ENCODE data around the gene ZSCAN22. TPM values are rescaled to one million over a fixed set of nuclear protein-coding genes. Genes with fewer than 3 reads are reported as not detected.
"Not testable (repeated sequence)": the region's sequence is repeated elsewhere in the genome, so short reads cannot be mapped to it uniquely, and the experiment has no call there.

The ZSCAN22 gene
- total RNA-seq, 1 experiment from 2014 or later: 3.6 TPM

DNA sequence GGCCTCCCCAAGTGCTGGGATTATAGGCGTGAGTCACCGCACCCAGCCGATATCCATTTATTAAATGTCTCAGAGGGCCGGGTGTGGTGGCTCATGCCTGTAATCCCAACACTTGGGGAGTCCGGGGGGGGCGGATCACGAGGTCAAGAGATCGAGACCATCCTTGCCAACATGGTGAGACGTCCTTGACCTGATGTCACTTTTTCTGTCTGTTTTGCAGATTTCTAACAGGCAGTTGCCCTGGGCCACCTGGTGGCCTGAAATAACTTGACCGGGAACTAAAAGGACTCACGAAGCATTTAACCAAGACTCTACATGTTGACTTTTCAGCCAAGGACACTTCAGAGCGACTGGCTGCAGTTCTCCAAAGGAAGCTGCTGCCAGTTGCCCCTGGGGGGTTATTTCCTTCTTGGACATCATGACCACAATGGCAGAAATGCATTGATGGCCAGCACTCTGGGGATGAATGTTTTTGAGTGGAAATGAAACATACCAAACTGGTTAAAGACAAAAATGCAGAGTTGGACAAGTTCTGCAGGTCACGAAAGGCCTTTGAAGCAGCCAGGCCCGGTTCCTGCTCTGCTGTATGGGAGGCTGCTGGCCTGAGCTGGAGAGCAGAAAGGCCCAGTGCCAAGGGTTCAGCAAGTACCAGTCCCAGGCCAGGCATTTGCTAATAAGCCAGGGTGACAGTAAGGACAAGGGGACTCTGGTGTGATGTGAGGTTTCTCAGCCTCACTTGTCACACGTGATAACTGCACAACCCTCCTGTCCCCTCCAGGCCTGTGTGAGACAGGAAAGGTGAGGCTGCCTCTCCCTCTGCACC lies 45.7 kb downstream of the ZSCAN22 start:
- no peak for DNase-seq (ENCODE audit: low read depth)

DNA sequence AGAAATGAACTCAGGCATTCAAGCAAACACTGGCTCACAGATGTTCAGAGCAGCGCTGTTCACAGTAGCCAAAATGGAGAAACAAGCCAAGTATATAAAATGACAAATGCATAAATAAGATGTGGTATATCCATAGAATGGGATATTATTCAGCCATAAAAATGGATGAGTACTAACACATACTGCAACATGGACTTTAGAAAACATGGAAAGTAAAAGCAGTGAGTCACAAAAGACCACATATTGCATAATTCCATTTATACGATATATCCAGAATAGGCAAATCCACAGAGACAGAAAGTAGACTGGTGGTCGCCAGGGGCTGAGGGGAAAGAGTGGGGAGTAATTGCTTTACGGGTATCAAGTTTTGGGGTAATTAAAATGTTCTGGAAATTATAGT lies 47.4 kb downstream of the ZSCAN22 start:
- no peak for DNase-seq (ENCODE audit: low read depth)

DNA sequence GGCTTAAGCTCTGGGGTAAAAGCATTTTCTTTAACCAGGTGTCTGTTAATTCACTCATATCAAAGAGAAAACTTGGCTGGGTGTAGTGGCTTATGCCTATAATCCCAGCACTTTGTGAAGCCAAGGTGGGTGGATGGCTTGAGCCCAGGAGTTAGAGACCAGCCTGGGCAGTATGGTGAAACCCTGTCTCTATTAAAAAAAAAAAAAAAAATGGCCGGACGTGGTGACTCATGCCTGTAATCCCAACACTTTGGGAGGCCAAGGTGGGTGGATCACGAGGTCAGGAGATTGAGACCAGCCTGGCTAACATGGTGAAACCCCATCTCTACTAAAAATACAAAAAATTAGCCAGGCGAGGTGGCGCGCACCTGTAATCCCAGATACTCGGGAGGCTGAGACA lies 49.9 kb downstream of the ZSCAN22 start:
- DNase-seq (ENCODE audit: low read depth): not testable (repeated sequence)

DNA sequence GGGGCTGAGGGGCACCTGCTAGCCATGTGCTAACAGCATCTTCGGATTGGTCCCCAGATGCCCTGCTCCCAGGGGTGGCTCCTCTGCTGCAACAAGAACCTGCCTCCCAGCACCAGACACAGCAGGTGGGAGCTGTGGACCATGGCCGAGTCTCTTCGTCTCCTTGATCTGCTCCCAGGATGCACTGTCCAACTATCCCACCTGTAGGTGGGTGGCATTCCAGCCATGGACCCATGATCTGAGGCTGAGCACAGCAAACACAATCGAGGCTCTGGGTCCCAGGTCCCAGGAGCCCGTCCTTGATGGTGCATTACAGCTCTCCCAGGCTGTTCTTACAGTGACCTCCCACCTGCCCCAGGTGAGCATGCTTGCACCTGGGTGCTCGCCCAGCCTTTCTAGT lies 52.5 kb downstream of the ZSCAN22 start:
- DNase-seq (ENCODE audit: low read depth): no peak

DNA sequence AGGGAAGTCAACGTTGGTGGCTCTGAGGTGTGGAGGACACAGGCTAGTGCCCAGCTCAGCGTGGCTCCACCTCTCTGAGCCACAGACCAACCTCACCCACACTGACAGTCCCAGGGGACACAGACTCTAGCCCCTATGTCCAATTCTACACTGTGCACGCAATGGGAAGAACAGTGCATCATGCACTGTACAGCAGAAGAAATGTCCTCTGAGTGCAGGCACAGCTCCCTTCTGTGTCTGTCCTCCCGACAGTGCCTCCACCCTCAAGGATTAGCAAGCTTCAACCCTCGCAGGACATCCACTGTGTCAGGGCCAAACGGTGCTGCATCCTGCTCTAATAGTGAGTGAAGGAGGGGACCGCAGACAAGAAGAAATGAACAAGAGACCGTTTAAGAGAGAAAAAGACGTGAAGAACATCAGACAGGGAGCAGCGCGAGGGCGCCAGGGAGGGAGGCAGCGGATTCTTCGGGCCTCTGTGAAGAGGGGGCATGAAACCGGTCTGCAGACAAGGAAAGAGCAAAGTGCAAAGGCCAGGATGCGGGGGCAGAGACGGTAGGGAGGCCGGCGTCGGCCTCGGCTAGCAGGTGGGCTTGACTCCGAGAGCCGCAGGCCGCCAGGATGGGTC lies 53.4 kb downstream of the ZSCAN22 start:
- DNase-seq (ENCODE audit: low read depth): peak; percentile 21

DNA sequence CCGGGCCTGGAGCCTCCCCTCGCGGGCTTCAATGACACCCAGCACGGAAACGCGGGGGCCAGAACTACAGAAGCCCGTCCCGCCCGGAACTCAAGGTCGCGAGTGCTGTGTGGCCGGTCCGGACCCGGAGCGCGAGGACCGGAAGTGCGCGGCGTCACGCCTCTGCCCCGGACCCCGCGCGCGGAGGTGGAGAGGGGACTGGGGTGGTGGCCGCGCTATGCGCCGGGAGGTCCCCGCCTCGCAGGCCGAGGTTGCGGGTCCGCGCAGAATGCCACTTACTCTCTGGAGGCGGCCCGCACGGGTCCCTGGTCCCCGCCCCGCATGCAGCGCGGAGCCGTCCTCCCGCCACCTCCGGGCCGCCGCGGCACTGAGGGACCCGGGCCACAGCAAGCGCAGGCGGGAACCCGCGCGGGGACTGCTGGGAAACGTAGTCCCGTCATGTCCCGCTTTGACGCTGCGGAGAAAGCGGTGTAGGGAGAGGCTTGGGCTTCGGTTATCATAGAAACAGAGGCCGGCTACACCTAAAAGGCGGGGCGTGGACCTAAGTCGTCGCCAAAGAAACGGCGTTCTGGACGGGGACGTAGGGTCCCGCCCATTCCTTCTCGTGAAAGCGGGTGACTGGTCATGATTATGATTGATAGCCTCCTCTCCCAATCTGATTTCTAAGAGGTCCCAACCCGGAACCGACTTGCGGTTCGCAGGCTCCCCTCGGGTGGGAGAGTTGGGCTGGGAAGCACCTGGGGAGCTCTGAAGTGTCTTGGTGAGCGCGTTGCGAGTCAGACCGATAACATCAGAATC lies 54.1 kb downstream of the ZSCAN22 start, which contains the start of gene ZNF837:
ZNF837 (minus strand) TSS at position 369 of the 798 bp plus-strand sequence. CDS start 11,698 bp downstream, outside the sequence.
- DNase-seq (ENCODE audit: low read depth): peak; percentile 100

DNA sequence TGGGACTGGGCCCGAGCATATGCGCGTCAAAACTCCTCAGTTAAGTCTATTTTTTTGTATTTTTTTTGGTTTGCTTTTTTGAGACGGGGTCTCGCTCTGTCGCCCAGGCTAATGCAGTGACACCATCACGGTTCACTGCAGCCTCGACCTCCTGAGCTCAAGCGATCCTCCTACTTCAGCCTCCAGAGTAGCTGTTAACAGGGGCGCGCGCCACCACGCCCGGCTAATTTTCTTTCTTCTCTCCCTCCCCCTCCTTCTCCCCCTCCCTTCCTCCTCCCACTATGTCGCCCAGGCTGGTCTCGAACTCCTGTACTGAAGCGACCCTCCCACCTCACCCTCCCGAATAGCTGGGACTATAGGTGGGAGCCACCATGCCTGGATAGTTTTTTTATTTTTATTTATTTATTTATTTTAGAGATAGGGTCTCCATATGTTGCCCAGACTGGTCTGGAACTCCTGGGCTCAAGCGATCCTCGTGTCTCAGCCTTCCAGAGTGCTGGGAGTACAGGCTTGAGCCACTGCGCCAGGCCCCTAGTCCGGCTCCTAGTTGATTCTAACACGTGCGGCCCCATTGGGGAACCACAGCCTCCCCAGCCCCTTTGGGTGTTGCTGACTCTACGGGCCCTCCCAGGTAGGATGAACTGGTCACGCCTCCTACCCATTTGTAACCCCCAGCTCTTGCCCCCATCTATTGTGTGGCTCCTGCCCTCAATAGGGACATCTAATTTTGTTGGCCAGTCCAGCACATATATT lies 54.8 kb downstream of the ZSCAN22 start:
- no peak for DNase-seq (ENCODE audit: low read depth)

DNA sequence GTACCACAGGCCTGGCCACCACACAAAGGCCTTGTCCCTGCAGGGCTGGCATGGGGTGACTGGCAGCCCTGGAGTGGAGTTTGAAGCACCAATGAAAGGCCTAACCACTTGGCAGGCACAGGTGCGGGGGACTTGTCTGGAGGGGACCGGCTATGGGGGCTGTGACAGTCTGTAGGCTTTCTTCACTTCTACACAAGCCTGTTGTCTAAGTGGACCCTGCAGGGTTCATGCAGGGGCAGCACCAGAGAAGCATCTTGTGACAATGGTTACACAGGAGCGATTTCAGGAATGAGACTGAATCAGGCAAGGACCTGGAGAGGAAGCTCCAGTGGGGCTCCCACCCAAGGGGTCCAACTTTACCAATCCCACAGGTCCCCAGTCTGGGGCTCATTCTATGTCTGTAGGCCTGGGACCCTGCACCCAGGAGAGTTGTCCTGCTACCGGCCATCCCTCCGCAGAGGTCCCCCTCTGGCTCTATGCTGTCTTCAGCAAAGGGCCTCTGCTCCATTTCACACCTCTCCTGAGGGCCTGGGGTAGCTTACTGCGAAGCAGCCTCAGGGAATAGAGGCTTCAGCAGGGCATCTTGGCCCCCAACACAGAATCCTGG lies 56.3 kb downstream of the ZSCAN22 start:
- no peak for DNase-seq (ENCODE audit: low read depth)

DNA sequence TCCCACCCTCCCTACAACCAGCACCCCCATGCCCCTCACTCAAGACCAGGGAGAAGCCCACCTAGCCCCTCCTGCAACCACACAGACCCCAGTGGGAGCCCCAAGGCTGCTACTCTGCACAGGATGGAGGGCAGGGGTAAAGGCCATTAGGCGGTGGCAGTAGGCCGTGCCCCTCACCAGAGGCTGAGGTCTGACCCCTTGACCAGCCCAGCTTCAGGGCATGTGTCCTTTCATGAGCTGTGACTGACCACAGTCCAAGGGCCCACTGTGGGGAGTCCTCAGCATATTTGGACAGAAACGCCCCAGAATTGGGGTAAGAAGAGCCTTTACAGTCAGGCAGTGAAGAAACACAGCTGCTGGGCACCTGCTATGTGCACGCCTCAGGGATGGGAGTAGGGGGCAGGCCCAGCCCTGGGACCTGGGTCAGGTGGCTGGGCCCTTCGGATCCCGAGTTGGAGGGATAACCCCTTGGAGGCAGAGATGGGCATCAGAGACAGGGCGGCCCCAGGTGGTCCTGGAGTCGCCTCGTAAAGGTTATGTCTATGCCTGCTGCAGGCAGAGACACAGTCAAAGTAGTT lies 58.6 kb downstream of the ZSCAN22 start:
- no peak for DNase-seq (ENCODE audit: low read depth)

DNA sequence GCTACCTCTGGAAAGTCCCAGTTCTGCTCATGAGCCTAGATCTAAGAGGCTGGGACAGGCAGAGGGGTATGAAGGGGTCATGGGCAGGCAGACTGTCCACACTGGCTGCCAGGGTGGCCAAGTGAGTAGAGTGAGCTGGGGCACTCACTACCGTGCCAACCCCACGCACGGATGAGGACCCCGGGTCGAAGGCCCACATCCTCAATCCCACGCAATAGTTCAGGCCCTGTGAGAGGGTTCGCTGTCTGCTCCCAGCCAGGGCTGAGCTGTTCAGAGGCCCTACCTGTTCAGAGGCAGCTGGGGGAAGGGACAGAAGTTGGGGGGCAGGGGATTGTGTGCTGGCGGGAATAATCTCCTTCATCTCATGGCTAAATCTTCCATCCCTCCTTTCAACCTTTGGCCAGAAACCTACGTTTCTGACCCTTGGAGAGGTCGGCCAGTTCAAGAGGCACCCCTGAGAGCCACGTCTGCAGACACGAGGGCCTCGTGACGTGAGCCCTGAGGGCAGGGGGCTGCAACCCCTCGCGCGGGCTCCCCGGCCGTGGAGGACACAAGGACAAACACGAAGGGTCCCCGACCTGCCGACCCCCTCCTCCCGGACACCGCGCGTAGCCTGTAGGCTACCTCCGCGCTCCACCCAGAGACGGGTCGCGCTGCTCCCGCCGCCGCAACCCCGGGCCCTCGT lies 59.2 kb downstream of the ZSCAN22 start:
- no peak for DNase-seq (ENCODE audit: low read depth)

DNA sequence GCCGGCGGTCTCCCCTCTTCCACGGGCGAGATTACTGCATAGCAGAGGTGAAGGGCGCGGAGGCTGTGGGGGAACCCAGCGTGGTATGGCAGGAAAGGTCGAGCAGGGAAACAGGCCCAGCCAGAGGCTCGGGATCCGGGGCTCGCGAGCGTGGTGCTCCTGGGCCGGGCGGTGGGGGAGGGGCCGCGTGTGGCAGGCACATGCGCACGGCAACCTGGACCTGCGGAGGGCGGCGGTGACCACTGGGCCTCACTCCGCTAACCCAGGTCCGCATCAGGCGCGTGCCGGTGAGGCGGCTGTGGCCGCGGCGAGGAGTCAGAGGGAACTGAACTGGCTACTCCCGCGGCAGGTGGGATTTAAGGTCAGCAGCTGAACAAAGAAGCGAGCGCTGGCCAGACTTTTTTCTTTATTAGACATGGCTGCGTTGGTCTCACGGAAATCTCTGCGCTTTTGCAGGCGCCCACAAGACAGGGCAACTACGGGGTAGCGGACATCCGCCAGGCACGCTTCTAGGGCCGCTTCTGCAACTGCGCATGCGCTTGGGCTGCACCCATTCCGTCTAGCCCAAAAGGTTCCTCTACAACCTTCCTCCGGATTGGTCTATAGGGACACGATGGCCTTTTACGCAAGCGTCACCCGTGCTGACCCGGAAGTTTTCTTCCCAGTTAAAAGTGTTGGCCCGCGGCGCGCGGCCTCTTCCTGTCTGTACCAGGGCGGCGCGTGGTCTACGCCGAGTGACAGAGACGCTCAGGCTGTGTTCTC lies 60.0 kb downstream of the ZSCAN22 start, which contains the start of gene RPS5:
RPS5 (plus strand) TSS at position 694 of the 762 bp plus-strand sequence. CDS start 869 bp downstream, outside the sequence.
- peak; percentile 99 for DNase-seq (ENCODE audit: low read depth)

DNA sequence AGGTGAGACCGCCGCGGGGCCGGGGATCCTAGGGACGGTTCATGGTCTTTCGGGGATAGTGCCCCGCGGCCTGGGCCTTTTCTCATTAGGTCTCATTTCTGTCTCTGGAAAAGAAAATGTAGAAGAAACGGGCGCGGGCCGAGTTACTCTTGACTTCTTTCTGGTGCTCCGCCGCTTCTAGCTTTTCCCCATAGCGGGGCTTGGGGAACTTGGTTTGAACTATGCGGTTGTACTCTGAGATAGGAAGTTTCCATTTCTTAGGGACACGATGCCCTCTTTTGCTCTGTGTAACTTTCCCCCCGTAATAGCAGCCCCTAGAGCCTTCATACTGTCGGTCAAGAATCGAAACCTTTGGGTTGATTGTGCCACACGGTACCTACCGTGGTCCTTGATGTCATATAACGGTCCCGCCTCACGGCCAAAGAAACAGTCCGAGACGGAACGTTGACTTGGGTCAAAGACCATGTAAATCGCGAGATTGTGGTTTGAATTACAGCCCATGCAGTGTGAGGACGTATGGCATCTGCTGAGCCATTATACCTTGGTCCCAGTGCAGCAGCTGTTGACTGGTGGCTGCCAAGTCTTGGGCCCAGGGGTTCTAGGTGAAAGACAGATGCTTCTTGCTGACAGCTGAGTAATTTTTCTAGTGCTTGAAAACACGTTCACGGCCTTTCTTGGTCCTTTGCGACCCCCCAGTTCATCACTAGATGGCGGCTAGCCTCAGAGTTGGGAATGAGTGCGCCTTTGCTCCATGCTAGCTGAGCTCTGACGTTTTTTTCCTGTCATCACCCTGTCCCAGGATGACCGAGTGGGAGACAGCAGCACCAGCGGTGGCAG lies 60.8 kb downstream of the ZSCAN22 start:
- no peak for DNase-seq (ENCODE audit: low read depth)

DNA sequence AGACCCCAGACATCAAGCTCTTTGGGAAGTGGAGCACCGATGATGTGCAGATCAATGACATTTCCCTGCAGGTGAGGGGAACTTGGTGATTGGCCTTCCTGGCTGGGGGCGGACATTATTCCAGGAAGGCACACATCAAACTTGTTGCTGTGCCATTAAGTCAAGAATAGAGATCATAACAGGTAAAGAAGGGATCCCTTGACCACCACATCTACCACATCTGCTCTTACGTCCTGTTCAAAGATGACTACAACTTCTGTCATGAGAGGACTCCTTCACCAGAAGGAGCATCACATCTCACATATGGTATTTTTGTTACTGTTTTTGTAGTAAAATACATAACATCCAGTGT lies 61.4 kb downstream of the ZSCAN22 start:
- DNase-seq (ENCODE audit: low read depth): no peak

Other genes starting within 250 kb of the ZSCAN22 start
- 33.3 and 39.8 TPM in 2 replicates for gene ZSCAN18, start 228.8 kb upstream of the ZSCAN22 start, total RNA-seq (2014; rRNA removed; shearing (Covaris generic))
- gene ZNF329, start 176.2 kb upstream of the ZSCAN22 start, total RNA-seq (2014; rRNA removed; shearing (Covaris generic)): 9.8 and 14.6 TPM in 2 replicates
- 23.7 and 26.7 TPM in 2 replicates for gene ZNF274, start 143.9 kb upstream of the ZSCAN22 start, total RNA-seq (2014; rRNA removed; shearing (Covaris generic))
- 47.3 and 65.4 TPM in 2 replicates for gene ZNF544, start 98.1 kb upstream of the ZSCAN22 start, total RNA-seq (2014; rRNA removed; shearing (Covaris generic))
- 3.7 and 7.1 TPM in 2 replicates for gene ZNF8, start 48.0 kb upstream of the ZSCAN22 start, total RNA-seq (2014; rRNA removed; shearing (Covaris generic))
- 90.1 and 122 TPM in 2 replicates for gene ERVK3-1, start 21.6 kb upstream of the ZSCAN22 start, total RNA-seq (2014; rRNA removed; shearing (Covaris generic))
- gene A1BG, start 26.5 kb downstream of the ZSCAN22 start, total RNA-seq (2014; rRNA removed; shearing (Covaris generic)): 67.3 and 68.9 TPM in 2 replicates
- 0.54 and 1.5 TPM in 2 replicates for gene ZNF497, start 35.8 kb downstream of the ZSCAN22 start, total RNA-seq (2014; rRNA removed; shearing (Covaris generic))
- gene ZNF837, start 54.0 kb downstream of the ZSCAN22 start, total RNA-seq (2014; rRNA removed; shearing (Covaris generic)): 0.34 and 3.4 TPM in 2 replicates
- gene RPS5, start 60.3 kb downstream of the ZSCAN22 start, total RNA-seq (2014; rRNA removed; shearing (Covaris generic)): 1,319 and 1,664 TPM in 2 replicates
- not detected in 2 replicates for gene RNF225, start 68.7 kb downstream of the ZSCAN22 start, total RNA-seq (2014; rRNA removed; shearing (Covaris generic))
- gene ZNF584, start 81.7 kb downstream of the ZSCAN22 start, total RNA-seq (2014; rRNA removed; shearing (Covaris generic)): 11.6 and 14.2 TPM in 2 replicates
- gene ZNF132, start 113.2 kb downstream of the ZSCAN22 start, total RNA-seq (2014; rRNA removed; shearing (Covaris generic)): 4.8 and 4.9 TPM in 2 replicates
- 6.6 and 16.3 TPM in 2 replicates for gene ZNF324B, start 124.6 kb downstream of the ZSCAN22 start, total RNA-seq (2014; rRNA removed; shearing (Covaris generic))
- gene ZNF324, start 140.1 kb downstream of the ZSCAN22 start, total RNA-seq (2014; rRNA removed; shearing (Covaris generic)): 10.3 and 15.7 TPM in 2 replicates
- gene ZNF446, start 149.4 kb downstream of the ZSCAN22 start, total RNA-seq (2014; rRNA removed; shearing (Covaris generic)): 5.4 and 10.9 TPM in 2 replicates
- gene SLC27A5, start 185.0 kb downstream of the ZSCAN22 start, total RNA-seq (2014; rRNA removed; shearing (Covaris generic)): 4.1 and 5.2 TPM in 2 replicates
- gene ZBTB45, start 192.8 kb downstream of the ZSCAN22 start, total RNA-seq (2014; rRNA removed; shearing (Covaris generic)): 5.8 and 9.7 TPM in 2 replicates
- gene TRIM28, start 217.1 kb downstream of the ZSCAN22 start, total RNA-seq (2014; rRNA removed; shearing (Covaris generic)): 262 and 359 TPM in 2 replicates
- gene CHMP2A, start 228.1 kb downstream of the ZSCAN22 start, total RNA-seq (2014; rRNA removed; shearing (Covaris generic)): 136 and 147 TPM in 2 replicates
- 99.7 and 113 TPM in 2 replicates for gene UBE2M, start 231.6 kb downstream of the ZSCAN22 start, total RNA-seq (2014; rRNA removed; shearing (Covaris generic))
- 5.9 and 10.3 TPM in 2 replicates for gene MZF1, start 246.3 kb downstream of the ZSCAN22 start, total RNA-seq (2014; rRNA removed; shearing (Covaris generic))